Left ventricle myocardium inferior (tissue), 1 donor: ENCODE results near the gene WNT9B. TPM values are rescaled to one million over a fixed set of nuclear protein-coding genes. Genes with fewer than 3 reads are reported as not detected.

Source experiments
- DNase-seq: peaks from one replicate; pipeline ENCODE4 v3.0.0-alpha.2; 2020
- H3K27ac ChIP-seq: fragments of 200-600 bp; replicated peaks from 2 replicates; pipeline ENCODE4 v1.8.0; 2021
- H3K27me3 ChIP-seq: fragments of 200-600 bp; 2 replicates; pipeline ENCODE4 v1.8.0; 2021; ENCODE audit warnings: low read depth
- H3K36me3 ChIP-seq: fragments of 200-600 bp; 2 replicates; pipeline ENCODE4 v1.8.0; 2021
- H3K4me1 ChIP-seq: fragments of 200-600 bp; 2 replicates; pipeline ENCODE4 v1.8.0; 2021
- H3K4me3 ChIP-seq: fragments of 200-600 bp; 2 replicates; pipeline ENCODE4 v1.8.0; 2021; ENCODE audit warnings: mild to moderate bottlenecking, moderate library complexity
- H3K9me3 ChIP-seq: fragments of 200-600 bp; replicated peaks from 2 replicates; pipeline ENCODE4 v1.8.0; 2021
- CTCF ChIP-seq: fragments of 200-600 bp; IDR thresholded peaks from 2 replicates; pipeline ENCODE4 v1.8.0; 2021; ENCODE audit warnings: antibody characterized with exemption, mild to moderate bottlenecking, borderline replicate concordance
- intact Hi-C: fragments of 100-400 bp; cut with micrococcal nuclease; formaldehyde crosslinking; loops from one replicate; pipeline ENCODE4 v1.11.0; 2022
- total RNA-seq: library from RNA; stranded (reverse); fragmentation: NEBNext Ultra II Directional; extraction: Animal tissue kit (Norgen Biotek cat#: 25700); gene quantifications from one replicate; pipeline ENCODE4 v1.2.1, GENCODE V29; 2021
- donor health status: DM: no; HTN: yes; CAD: no; lungs with severe emphysema.

Gene WNT9B
- total RNA-seq, 1 donor from 2014 or later = 0.85 TPM

GRCh38 chr17:46810837-46811236 lies 40.5 kb upstream of the WNT9B start:
- no peaks in the 10 kb centered on the region for H3K36me3 ChIP-seq
- H3K9me3 ChIP-seq = no peaks in the 10 kb centered on the region
- H3K27me3 ChIP-seq = peaks cover 57% of the 10 kb centered on the region
- H3K4me1 ChIP-seq = no peaks in the 10 kb centered on the region
- H3K4me3 ChIP-seq = no peak overlapping the region
- TF ChIP-seq CTCF = no peak
- H3K27ac ChIP-seq = no peak overlapping the region
- intact Hi-C loops = no loop called here
- DNase-seq = no peak

- intact Hi-C loops = no loop called here
- no peak overlapping the region for H3K27ac ChIP-seq
- H3K9me3 ChIP-seq = no peaks in the 10 kb centered on the region
- no peak for TF ChIP-seq CTCF
- peaks cover 69% of the 10 kb centered on the region for H3K27me3 ChIP-seq
- H3K4me3 ChIP-seq = no peak overlapping the region
- H3K36me3 ChIP-seq = no peaks in the 10 kb centered on the region
- DNase-seq = no peak
- no peaks in the 10 kb centered on the region for H3K4me1 ChIP-seq
Measured at GRCh38 chr17:46811978-46812583, 39.3 kb upstream of the WNT9B start.

GRCh38 chr17:46812624-46813318 lies 38.6 kb upstream of the WNT9B start:
- Histone ChIP-seq H3K27ac (no peak overlapping the region), H3K4me3 (no peak overlapping the region), H3K4me1 (peaks cover 5% of the 10 kb centered on the region), H3K27me3 (peaks cover 76% of the 10 kb centered on the region), H3K9me3 (no peaks in the 10 kb centered on the region), H3K36me3 (no peaks in the 10 kb centered on the region)
- no peak for TF ChIP-seq CTCF
- no peak for DNase-seq
- intact Hi-C loops = no loop called here

- peaks cover 17% of the 10 kb centered on the region for H3K4me1 ChIP-seq
- no peaks in the 10 kb centered on the region for H3K36me3 ChIP-seq
- H3K4me3 ChIP-seq = no peak overlapping the region
- no peaks in the 10 kb centered on the region for H3K9me3 ChIP-seq
- H3K27me3 ChIP-seq = peaks cover 83% of the 10 kb centered on the region
- TF ChIP-seq CTCF = no peak
- no peak for DNase-seq
- no peak overlapping the region for H3K27ac ChIP-seq
- intact Hi-C loops = no loop called here
Measured at GRCh38 chr17:46813920-46814319, 37.5 kb upstream of the WNT9B start.

- DNase-seq = no peak
- Histone ChIP-seq H3K9me3 (no peaks in the 10 kb centered on the region), H3K36me3 (no peaks in the 10 kb centered on the region), H3K27ac (no peak overlapping the region), H3K27me3 (peaks cover 88% of the 10 kb centered on the region), H3K4me3 (no peak overlapping the region), H3K4me1 (peaks cover 22% of the 10 kb centered on the region)
- no peak for TF ChIP-seq CTCF
- intact Hi-C loops = no loop called here
Measured at GRCh38 chr17:46814446-46814845, 36.9 kb upstream of the WNT9B start.
